C4-2B (cell line): Measurements from ENCODE around the gene ATG10.

Source experiments
- ZFX ChIP-seq: fragments of 450-650 bp; IDR thresholded peaks from 2 replicates; pipeline ENCODE4 v1.6.1; 2017
- TF ChIP-seq, protein P1 (sequence below): fragments of 450-650 bp; conservative IDR thresholded peaks from 2 replicates; pipeline ENCODE4 v1.5.1; 2017; ENCODE audit warnings: mild to moderate bottlenecking

DNA sequence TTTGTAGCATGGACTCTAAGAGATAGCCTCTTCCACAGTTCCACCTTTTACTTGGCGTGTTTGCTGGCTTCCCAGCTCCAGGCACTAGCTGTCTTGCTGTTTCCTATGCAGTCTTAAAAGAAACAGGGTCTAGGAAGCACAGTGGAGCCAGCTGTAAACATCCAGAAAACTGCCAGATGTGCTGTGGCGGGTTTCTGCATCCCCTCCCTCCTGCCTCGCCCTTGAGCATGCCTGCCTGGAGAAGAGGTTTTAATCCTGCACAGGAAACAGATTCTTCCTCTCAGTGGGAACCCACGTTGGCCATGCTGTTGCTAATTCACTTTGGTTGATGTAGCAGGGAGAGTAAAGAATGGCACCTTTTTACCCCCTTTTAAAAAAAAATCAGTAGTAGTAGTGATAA, 185.1 kb downstream of the ATG10 start:
- TF ChIP-seq, protein P1, sequence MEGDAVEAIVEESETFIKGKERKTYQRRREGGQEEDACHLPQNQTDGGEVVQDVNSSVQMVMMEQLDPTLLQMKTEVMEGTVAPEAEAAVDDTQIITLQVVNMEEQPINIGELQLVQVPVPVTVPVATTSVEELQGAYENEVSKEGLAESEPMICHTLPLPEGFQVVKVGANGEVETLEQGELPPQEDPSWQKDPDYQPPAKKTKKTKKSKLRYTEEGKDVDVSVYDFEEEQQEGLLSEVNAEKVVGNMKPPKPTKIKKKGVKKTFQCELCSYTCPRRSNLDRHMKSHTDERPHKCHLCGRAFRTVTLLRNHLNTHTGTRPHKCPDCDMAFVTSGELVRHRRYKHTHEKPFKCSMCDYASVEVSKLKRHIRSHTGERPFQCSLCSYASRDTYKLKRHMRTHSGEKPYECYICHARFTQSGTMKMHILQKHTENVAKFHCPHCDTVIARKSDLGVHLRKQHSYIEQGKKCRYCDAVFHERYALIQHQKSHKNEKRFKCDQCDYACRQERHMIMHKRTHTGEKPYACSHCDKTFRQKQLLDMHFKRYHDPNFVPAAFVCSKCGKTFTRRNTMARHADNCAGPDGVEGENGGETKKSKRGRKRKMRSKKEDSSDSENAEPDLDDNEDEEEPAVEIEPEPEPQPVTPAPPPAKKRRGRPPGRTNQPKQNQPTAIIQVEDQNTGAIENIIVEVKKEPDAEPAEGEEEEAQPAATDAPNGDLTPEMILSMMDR, result no peak
- TF ChIP-seq ZFX, result no peak
